Hematopoietic multipotent progenitor cell treated with erythropoietin and hydrocortisone succinate and interleukin-3 and kit ligand, for 8 days (in vitro differentiated cells): ENCODE data around the gene INSC.

Source experiments
- DNase-seq: peaks from one replicate; pipeline ENCODE4 v3.0.0-alpha.2; 2015

INSC gene

GRCh38 chr11:15150507-15150906 is 35.8 kb downstream of the INSC start:
- DNase-seq, result no peak

DNA sequence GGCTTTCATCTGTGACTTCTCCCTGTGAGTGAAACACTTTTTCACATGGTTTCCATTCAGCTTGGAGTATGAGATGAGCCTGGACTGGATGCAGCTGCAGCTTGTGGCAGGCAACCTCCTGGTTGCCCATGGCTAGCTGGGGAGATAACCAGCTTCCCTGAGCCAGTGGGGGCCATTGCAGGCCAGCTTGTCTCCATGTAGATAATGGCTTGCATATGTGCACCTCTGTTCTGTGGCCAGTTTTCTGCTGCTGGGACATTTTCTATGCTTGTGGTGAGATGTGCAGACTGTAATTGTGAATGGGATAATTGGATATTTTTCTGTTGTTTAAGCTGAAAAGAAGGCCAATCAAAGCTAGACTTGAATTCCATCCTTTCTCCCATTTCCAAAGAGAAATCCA is 38.5 kb downstream of the INSC start:
- no peak for DNase-seq

DNA sequence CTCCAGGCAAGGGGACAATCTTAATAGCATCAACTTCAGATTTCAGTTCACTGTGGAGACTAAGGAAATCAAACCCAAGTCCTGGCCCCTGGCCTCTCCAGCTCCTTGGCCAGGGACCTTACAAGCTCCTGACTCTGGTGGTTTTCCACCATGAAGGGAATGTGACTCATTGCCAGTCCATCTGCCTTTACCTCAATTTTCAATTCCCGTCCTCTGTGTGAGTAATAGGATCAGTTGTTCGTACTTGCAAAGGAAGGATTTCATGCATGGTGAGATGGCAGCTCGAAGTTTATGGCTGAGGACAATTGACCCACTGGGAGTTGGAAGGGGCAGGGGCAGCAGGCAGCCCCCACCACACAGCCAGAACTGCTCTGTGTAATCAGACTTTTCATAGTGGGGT is 42.5 kb downstream of the INSC start:
- DNase-seq, result no peak

DNA sequence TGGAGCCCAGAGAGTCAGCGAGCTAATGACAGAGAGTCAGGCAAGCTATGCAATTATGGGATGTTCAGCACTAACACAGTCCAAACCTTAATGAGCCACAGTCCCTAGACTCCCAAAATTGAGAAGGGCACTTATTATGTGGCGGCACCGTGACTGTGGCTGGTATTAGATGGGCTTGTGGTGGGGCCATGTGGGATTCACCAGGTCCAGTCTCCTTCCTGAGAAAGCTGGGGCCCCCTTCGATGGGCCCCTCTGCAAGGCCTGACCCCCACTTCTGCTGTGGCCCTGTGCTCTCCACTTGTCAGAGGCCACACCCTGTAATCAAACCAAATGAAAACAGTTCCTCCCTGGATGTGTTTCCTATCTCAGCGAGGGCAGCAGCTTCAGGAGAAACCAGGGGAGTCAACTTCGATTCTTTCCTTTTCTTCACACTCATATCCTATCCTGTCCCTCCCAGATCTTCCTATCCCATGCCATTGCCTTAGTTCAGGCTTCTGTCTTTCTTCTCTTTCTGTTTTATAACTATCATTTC is 42.9 kb downstream of the INSC start:
- no peak for DNase-seq

DNA sequence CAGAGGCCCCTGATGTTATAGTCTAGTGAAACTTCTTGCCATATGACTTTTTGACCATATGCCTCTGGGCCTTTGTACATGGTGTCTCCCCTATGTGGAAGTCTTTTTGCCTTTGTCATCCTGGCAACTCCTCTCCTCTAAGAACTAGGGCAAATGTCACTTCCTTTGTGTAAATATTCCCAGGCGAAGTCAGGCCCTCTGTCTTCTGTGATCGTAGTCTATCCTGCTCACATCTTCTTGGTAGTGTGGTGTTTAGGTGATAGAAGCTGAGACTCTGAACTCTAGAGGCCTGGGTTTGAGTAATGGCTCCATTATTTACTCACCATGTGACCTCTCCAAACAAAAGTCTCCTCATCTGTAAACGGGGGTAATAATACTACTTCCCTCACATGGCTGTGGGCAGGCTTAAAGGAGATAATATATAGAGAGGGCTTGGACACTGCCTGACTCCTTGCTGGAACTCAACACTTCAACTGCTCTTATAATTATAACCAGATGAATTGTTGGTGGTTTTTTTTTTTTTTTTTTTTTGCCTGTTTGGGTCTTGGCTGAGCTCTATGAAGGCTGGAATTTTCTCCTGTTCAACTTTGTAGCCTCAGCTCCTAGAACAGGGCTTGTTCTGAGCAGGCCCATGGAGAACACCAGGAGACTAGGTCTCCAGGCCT is 43.8 kb downstream of the INSC start:
- DNase-seq, result no peak

DNA sequence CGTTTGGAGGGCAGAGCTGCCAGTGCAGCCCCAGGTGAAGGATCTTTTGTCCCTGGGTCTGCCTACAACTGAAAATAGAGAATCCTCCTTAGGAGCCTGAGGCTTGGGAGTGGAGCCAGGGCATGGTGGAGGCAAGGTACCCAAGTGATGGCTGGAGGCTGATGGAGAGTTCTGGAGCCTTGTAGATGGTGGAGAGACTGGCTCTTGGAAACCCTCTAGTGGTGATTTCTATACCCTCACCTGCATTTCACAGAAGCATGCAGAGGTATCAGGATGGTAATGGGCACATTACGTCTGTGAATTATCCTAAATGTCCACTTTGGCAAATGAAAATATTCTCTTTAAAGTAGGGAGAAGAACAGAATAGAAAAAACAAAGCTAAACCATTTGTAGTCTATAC is 44.4 kb downstream of the INSC start:
- no peak for DNase-seq

DNA sequence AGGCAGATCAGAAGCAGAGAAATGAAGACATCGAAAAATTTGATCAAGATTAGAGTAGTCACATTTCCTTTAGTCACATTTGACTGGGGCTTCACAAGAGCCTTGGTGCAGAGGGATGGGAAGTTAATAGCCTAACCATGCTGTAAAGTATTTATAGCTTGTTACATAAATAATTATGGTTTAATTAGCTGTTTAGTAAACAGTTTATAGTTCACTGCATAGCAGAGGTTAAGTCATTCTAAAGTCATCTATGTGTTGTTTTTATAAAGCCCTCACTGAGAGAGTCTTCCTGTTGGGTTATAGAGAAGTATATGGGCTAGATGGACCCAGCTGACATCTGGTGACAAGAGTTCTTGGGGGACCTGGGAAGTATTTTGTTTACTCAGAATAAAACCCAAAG is 47.1 kb downstream of the INSC start:
- no peak for DNase-seq

DNA sequence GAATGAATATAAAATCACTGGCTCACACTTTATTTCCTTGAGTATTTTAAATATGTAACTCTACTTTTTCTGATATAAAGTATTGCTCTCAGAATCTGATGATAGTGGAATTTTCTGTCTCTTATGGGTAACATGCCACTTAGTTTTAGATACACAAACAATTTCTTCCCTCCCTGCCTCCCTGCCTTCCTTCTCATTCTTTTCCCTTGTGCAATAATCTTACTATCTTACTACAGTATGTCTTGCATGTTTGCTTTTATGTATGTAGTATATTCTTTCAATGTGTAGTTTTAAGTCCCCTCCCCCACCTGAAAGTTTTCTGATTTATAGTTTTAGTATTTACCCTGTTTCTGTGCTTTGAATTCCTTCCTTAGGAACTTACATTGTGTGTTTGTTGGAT is 48.4 kb downstream of the INSC start:
- no peak for DNase-seq

DNA sequence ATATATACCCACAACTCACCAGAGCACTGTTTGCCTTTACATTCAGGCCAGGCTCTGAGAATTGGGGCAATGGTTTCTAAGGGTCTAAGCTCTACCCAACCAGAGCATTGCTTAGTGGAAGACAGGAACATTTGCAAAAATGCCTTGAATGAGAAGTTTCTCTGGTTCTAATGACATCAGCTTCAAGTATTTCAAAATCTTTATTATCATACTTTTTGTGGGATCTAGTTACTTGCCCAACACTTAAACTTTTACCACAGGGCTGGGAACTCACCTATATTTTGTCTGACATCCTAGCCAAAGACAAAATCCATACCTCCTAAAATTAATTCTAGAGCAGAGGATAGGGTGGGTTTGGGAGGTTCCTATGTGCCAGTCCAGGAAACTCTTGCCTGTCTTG is 51.5 kb downstream of the INSC start:
- no peak for DNase-seq

- DNase-seq, result no peak
These were observed 55.3 kb downstream of the INSC start for GRCh38 chr11:15169815-15170551.

DNA sequence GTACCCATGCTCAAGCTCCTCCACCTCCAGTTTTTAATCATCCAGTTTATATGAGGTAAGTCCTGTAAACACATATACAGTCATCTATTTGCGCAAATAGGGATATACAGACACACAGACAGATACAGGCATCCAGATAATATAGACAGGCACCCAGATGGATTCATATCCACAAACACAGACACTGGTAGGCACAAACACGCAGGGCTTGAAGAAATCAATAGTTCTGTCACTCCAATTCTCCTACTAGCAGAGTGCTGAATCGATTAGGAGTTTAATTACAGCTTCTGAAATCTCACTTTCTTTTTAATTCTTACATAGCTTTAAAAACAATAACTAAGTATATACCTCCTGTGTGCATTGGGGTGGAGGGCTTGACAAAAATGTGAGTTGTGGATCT is 56.0 kb downstream of the INSC start:
- no peak for DNase-seq

GRCh38 chr11:15171956-15172355 is 57.2 kb downstream of the INSC start:
- DNase-seq, result no peak

- no peak for DNase-seq
These were observed 61.1 kb downstream of the INSC start for GRCh38 chr11:15175831-15176230.

- DNase-seq, result no peak
These were observed 62.0 kb downstream of the INSC start for GRCh38 chr11:15176646-15177163.

DNA sequence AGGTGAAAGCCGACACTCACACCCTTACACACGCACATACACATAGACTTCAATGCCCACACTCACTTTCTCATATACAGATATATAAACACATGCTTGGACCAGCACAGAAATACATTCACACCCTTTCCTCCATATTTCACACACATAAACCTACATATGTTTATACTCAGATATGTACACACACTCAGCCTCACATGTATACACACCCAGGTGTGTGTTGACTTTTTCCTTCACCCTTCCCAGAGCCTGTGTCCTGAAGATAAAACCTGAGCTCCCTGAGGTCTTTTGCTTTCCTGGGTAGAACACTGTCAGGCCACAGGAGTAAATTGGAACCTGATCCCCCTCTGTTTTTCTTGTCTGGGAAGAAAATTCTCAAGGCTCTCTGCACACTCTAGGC is 62.8 kb downstream of the INSC start:
- DNase-seq, result no peak

DNA sequence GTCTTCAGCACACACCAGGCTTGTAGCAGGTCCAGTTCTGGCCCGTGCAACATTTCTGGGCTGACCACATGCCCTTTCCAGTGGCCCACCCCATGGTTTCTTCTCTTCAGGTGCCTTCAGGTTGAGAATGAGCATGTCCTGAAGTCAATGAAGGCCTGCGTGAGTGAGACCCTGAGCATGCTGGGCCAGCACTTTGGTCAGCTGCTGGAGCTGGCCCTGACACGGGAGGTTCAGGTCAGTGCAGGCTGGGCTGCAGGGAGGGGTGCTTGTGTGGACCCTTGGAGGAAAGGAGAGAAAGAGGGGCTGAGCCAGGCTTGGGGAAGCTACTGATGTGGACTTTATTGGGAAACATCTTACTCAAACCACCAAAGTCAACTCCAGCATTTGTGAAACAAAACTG is 63.5 kb downstream of the INSC start:
- DNase-seq, result no peak

DNA sequence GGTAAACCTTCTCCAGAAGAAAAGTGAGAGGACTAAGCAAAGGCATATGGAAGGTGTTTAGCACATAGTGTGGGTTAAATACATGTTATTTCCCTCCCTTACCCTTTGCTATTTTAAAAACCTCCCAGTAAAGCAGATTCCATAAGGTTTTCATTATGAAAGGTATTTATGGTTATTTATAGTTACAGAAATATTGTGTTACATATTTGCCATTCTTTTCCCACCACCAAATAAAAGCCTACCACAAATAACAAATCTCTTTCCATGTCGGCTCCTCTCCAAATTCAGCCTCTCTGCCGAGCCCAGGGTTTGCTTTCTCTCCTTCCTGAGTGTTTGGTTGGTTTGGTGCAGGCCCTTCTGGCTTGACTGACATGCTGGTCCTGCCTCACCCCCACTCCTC is 64.4 kb downstream of the INSC start:
- DNase-seq, result no peak

GRCh38 chr11:15180212-15180792 is 65.6 kb downstream of the INSC start:
- no peak for DNase-seq

- DNase-seq, result no peak
These were observed 67.6 kb downstream of the INSC start for GRCh38 chr11:15182372-15182771.

GRCh38 chr11:15185021-15185420 is 70.3 kb downstream of the INSC start:
- no peak for DNase-seq

GRCh38 chr11:15186146-15186545 is 71.4 kb downstream of the INSC start:
- no peak for DNase-seq

DNA sequence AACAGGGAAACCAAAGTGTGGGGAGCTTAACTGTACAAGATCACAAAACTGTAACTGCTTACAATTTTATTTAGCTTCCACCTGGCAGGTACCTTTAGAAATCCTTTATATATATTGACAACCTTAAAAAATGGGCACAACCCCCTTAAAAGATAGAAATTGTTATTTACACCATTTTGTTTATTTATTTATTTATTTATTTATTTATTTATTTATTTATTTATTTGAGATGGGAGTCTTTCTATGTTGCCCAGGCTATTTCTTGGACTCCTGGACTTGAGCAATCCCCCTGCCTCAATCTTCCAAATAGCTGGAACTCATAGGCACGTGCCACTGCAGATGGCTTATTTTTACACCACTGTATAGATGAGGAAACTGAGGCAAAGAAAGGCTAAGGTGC is 74.5 kb downstream of the INSC start:
- no peak for DNase-seq

- DNase-seq, result no peak
These were observed 75.1 kb downstream of the INSC start for GRCh38 chr11:15189641-15190365.
